TTC549 (cell line): ENCODE results near the gene ZBTB34.

Experiments
- FAIRE-seq: peaks from 2 replicates; lab custom pipeline; 2012; peaks lifted over from hg19 to GRCh38; lab: Jason Lieb, UNC

The ZBTB34 gene

GRCh38 chr9:126876531-126876930, 16.1 kb downstream of the ZBTB34 start:
- FAIRE-seq, result no peak

DNA sequence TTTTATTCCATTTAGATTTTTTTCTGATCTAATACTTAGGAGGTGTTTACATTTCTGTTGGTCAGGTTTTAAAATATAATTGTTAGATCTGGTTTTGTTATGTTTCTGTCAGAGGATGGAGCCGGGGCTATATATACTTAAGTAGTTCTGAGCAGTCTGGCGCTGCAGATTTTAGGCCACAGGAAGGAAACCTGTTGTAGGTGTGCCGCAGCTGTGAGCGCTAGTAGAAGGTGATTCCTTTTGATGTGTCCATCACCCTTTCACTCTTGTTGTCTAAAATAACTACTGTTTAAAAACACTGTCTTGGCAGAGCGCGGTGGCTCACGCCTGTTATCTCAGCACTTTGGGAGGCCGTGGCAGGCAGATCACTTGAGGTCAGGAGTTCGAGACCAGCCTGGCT, 17.0 kb downstream of the ZBTB34 start:
- no peak for FAIRE-seq

DNA sequence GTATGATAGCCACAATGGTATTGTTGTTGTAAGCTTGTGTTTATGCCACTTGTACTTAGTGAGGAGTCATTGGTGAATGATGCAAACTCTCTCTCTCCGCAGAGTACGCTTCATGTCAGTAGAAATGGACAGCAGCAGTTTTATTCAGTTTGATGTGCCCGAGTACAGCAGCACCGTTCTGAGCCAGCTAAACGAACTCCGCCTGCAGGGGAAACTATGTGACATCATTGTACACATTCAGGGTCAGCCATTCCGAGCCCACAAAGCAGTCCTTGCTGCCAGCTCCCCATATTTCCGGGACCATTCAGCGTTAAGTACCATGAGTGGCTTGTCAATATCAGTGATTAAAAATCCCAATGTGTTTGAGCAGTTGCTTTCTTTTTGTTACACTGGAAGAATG, 18.8 kb downstream of the ZBTB34 start:
- FAIRE-seq, result no peak

GRCh38 chr9:126880226-126880946, 19.9 kb downstream of the ZBTB34 start:
- no peak for FAIRE-seq

- no peak for FAIRE-seq
Measured at GRCh38 chr9:126880947-126881332, 20.5 kb downstream of the ZBTB34 start.

DNA sequence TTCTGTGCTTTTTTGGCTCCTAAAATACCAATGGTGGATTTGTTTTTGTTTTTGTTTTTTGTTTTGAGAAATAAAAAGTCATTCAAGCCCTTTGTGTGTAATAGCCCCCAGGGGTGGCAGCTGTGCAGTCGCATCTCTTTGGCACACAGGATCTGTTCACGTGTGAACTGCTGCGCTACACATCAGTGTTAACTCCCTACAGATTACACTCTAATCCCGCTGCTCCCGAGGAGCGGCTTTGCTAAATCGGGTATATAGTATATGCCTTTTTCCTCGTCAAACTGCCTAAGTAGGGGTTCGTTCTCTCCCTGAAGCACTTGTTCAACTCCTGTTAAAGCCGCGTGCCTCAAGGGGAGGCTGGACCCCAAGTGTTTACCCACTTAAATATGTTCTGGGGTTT, 22.3 kb downstream of the ZBTB34 start:
- FAIRE-seq, result no peak

- FAIRE-seq, result no peak
Measured at GRCh38 chr9:126883636-126884035, 23.2 kb downstream of the ZBTB34 start.

DNA sequence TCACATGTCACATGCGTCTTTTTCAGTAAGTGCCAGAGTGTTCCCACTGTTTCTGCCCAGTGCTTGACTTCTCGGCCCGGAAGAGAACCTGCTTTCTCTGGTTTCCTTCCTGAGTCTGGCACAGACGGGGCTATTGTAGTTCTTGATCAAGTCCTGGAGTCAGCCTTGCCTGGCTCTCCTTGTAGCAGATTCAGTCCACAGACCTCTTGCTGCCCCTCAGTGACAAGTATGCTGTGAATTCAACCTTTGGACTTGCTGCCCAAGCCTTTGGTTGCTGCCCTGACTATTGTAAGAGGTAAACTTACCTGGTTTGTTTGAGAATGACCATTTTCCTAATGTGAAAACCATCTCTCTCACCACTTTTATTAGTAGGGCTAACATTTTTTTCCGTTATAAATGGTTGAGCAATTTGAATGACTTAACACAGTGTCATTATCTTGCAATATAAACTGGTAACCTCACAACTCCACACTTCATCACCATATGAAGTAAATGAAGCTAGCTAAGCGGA, 24.7 kb downstream of the ZBTB34 start:
- FAIRE-seq, result no peak

DNA sequence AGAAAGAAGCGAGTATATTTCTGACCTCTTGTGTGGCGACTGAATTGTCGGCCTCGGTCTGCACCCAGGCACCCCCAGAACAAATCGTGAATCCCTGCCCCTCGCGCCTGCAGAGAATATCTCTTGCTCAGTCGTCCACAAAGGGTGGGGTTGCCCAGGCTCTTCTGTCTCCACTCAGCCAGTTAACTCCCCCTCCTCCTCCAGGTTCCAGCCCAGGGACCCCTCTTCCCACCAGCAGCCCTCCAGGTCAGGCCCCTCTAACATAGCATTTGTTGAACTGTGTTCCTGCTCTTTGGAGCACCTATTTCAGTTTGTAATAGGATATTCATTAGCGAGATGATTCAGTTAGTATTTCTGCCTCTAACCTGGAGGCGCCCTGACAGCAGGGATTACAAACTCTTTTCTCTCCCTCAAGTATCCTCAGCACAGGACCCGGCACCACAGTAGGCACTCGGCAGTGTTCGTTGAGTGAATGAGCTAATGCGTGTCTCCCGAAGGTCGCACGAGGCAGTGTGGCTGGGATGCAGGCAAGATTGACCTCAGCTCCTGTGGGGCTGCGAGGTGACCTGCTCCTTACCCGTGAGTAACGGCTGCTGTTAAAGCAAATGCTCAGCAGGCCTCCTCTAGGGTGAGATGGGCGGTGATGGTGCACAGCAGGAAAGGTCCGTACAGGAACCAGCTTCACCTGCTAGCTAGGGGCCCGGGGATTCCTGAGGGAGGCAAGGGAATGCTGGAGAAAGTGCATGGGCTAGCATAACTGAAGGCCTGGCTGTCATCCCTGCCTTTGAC, 25.8 kb downstream of the ZBTB34 start:
- FAIRE-seq, result no peak

DNA sequence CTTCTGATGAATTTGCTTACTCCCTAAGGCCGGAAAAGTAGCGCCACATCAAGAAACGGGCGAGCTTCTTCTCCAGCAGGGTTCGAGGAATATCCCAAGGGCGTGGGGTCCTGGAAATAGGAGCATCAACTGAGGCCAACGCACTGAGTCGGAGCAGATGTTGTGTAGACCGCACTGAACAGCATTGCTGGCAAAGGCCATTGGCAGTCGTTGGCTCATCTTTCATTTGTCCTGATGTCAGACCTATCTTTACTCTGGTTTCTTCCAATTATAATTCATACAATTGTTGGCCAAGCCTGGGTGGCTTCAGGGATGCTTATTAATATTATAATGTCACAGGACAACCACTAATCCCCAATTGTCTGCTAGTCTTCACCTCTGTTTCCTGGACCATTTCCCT, 26.5 kb downstream of the ZBTB34 start:
- FAIRE-seq, result no peak

- FAIRE-seq, result no peak
Measured at GRCh38 chr9:126891676-126892075, 31.2 kb downstream of the ZBTB34 start.

DNA sequence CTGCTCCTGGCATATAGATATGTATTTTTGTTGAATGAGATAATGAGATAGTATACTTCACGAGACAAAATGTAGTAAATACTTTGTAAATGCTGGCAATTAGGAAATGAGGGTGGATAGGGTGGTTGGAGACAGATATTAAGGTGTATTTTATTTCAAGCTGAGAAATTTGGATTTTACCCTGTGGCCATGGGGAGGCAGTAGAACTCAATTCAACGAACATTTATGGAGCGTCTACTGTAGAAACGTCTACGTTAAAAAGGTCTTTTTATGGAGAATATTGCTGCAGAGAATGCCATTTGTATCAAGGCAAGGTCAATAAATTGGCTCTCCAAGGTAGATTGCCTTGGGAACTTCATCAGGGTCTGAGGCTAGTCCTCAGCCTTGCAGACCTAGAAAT, 32.6 kb downstream of the ZBTB34 start:
- FAIRE-seq, result no peak

DNA sequence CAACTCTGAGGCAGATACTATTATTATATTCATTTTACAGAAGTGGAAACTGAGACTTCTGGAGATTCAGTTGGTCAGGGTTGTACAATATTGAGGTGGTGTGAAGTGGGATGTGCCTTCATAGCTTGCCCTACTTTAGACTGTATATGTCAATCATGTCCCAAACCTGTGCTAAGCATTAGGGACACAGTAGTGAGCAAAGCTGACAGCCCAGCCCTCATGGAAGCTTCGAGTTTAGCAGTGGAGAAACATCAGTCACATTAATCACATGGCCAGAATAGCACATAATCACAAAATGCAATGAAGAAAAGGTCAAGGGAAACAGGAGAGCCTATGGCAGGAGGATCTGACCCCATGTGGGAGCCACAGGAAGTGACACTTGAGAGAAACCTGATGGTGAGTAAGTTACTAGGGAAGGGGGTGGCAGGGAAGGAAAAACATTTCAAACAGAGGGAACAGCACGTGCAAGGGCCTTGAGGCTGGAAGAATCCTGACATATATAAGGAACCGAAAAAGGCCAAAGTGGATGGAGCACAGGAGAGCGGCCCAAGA, 33.7 kb downstream of the ZBTB34 start:
- no peak for FAIRE-seq

- FAIRE-seq, result no peak
Measured at GRCh38 chr9:126902210-126902609, 41.8 kb downstream of the ZBTB34 start.

DNA sequence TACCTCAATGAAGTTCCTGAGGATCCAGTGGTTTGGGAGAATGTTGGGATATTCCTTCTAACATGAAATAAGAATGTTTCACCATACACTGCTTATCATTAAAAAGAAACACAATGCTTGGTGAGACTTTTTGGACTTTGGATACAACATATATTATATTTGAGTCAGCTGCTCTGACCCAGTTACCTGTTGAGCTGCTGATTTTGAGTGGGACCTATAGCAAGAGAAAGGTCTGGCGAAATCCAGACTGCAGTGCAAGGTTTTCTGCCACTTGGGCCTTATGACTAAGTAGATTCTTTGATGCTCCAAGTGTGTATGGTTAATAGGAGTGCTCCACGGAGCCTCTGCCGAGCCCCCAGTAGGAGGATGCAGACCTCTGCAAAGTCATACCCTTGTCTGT, 44.1 kb downstream of the ZBTB34 start:
- no peak for FAIRE-seq

GRCh38 chr9:126906091-126906490, 45.7 kb downstream of the ZBTB34 start:
- FAIRE-seq, result no peak

DNA sequence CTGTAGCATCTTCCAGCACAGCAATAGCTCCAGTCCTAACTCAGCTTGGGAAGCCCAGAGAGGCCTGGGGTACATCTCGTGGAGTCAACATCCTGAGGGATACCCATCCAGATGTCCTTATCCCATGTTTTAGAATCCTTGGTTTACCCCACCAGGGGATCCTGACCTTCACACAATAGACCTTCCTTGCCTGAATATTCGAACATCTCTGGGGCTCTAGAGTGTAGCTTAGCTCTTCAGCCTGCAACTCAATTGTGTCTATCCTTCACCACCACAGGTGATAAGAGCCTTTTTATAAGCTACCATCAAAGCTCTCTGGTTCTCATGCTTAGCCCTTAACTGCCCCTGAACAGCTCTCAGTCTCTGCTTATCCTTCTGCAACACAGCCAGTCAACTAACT, 46.6 kb downstream of the ZBTB34 start:
- no peak for FAIRE-seq

- FAIRE-seq, result no peak
Measured at GRCh38 chr9:126914458-126915280, 54.2 kb downstream of the ZBTB34 start, which contains the start of gene RALGPS1. RALGPS1 (plus strand) TSS chr9:126914782; CDS start chr9:126962290, 47,508 bp downstream.

GRCh38 chr9:126915281-126915816, 54.9 kb downstream of the ZBTB34 start:
- FAIRE-seq, result no peak

- FAIRE-seq, result no peak
Measured at GRCh38 chr9:126915846-126916543, 55.6 kb downstream of the ZBTB34 start.

DNA sequence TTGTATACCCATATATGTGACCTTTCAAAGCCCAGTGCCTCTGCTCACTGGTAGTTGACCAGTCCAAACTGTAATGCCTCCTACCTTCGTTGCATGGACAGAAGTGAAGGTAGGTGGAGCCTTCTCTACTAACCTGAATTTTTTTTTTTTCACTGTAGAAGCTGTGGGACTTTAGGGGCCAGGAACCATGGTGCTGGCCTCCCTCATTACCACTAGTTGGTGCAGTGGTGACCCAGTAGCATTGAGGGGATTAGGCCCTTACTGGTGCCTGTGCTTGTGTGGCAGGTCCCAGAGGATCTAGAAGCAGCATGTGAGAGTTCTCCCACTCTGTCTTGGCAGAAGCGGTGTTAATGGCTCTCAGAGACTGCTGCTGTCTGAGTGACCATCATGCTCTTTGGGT, 56.5 kb downstream of the ZBTB34 start:
- FAIRE-seq, result no peak
